Caco-2 (cell line): ENCODE measurements around the gene FTSJ1. TPM values are rescaled to one million over a fixed set of nuclear protein-coding genes. Genes with fewer than 3 reads are reported as not detected.

Experiments used
- BruUV-seq: library from RNA; stranded (reverse); fragments of 400-500 nt; replicated peaks from 2 replicates; lab custom pipeline; 2021; lab: Mats Ljungman, UMichigan
- CTCF ChIA-PET: fragments of 300-600 bp; sonication (Branson Sonifier 250); formaldehyde crosslinking; loops from one replicate; lab custom pipeline; 2022; ENCODE audit warnings: antibody characterized with exemption; lab: Charles Lee
- POLR2A ChIA-PET: fragments of 300-600 bp; sonication (Branson Sonifier 250); formaldehyde crosslinking; loops from one replicate; lab custom pipeline; 2022; ENCODE audit warnings: antibody characterized with exemption; lab: Charles Lee
- DNase-seq, 2 experiments: peaks; one replicate each; pipeline versions ENCODE4 v3.0.0 to v3.0.0-alpha.2; 2020 to 2022
- H3K27me3 ChIP-seq: replicated peaks from 2 replicates; pipeline ENCODE4 v1.6.0; 2011; ENCODE audit warnings: low read length; ENCODE audit not compliant: control insufficient read depth, insufficient read depth
- H3K36me3 ChIP-seq: 2 replicates; pipeline ENCODE4 v1.5.1; 2011; ENCODE audit warnings: low read length; ENCODE audit not compliant: control insufficient read depth, insufficient read depth
- H3K4me1 ChIP-seq: fragments of 250-450 bp; sonication (Bioruptor Pico); 2 replicates; pipeline ENCODE4 v1.5.1; 2020; ENCODE audit warnings: mild to moderate bottlenecking
- H3K4me3 ChIP-seq: 2 replicates; pipeline ENCODE4 v1.5.1; 2011; ENCODE audit warnings: low read depth, mild to moderate bottlenecking, control low read depth, low read length
- H3K9me3 ChIP-seq: fragments of 250-450 bp; sonication (Bioruptor Pico); 2 replicates; pipeline ENCODE4 v1.5.1; 2020; ENCODE audit warnings: mild to moderate bottlenecking, moderate library complexity
- H3K27ac Mint-ChIP-seq: one replicate; pipeline ENCODE4 v1.8.0; 2022; ENCODE audit warnings: mixed read lengths; ENCODE audit not compliant: unreplicated experiment
- H3K27me3 Mint-ChIP-seq: one replicate; pipeline ENCODE4 v1.8.0; 2022; ENCODE audit warnings: mixed read lengths; ENCODE audit not compliant: insufficient read depth, unreplicated experiment
- H3K36me3 Mint-ChIP-seq: one replicate; pipeline ENCODE4 v1.8.0; 2022; ENCODE audit warnings: mild to moderate bottlenecking, mixed read lengths; ENCODE audit not compliant: insufficient read depth, unreplicated experiment
- H3K4me1 Mint-ChIP-seq: one replicate; pipeline ENCODE4 v1.8.0; 2022; ENCODE audit warnings: low read depth, mixed read lengths; ENCODE audit not compliant: unreplicated experiment
- H3K4me3 Mint-ChIP-seq: one replicate; pipeline ENCODE4 v1.8.0; 2022; ENCODE audit warnings: mild to moderate bottlenecking, moderate library complexity, mixed read lengths; ENCODE audit not compliant: unreplicated experiment
- H3K9me3 Mint-ChIP-seq: one replicate; pipeline ENCODE4 v1.8.0; 2022; ENCODE audit warnings: mixed read lengths; ENCODE audit not compliant: unreplicated experiment
- CTCF ChIP-seq, 2 experiments: fragments of 200-600 bp in 1 of 2; IDR thresholded peaks; 1 replicate in 1 of 2; 2 replicates in 1 of 2; pipeline versions ENCODE4 v1.5.1 to v1.8.0; 2011 to 2022; ENCODE audit warnings: antibody characterized with exemption in 1 of 2, control low read depth in 1 of 2, inconsistent platforms in 1 of 2, low read depth in 1 of 2, low read length in 1 of 2, mild to moderate bottlenecking in 1 of 2, moderate library complexity in 1 of 2; ENCODE audit not compliant: insufficient read depth in 1 of 2, severe bottlenecking in 1 of 2, unreplicated experiment in 1 of 2
- intact Hi-C: fragments of 100-400 bp; cut with micrococcal nuclease; formaldehyde crosslinking; loops from one replicate; pipeline ENCODE4 v1.10.0; 2022; ENCODE audit not compliant: unreplicated experiment
- total RNA-seq: library from RNA; stranded (reverse); gene quantifications from 2 replicates; pipeline ENCODE4 v1.2.3, GENCODE V29; 2022

Gene FTSJ1
- total RNA-seq, 1 experiment from 2014 or later, result 41.1 TPM

GRCh38 chrX:48468693-48469691 lies 7.0 kb upstream of the FTSJ1 start:
- H3K27ac Mint-ChIP-seq, result no peak overlapping the region
- peak overlapping the region; percentile 39 for H3K4me3 Mint-ChIP-seq
- BruUV-seq, result no TSS peak

GRCh38 chrX:48470110-48470832 lies 5.7 kb upstream of the FTSJ1 start, which contains the start of gene SLC38A5:
SLC38A5 (minus strand) TSS chrX:48470260; CDS start chrX:48467924, 2,336 bp downstream.
- no peak for TF ChIP-seq CTCF (IDR thresholded peaks at IDR 0.05; ENCODE audit: insufficient read depth in 1 of 2, low read depth in 1 of 2, low read length in 1 of 2, severe bottlenecking in 1 of 2, unreplicated experiment in 1 of 2)
- peaks cover 7% of the 10 kb centered on the region for H3K4me1 ChIP-seq
- H3K9me3 Mint-ChIP-seq, result no peaks in the 10 kb centered on the region
- H3K27me3 ChIP-seq, result no peaks in the 10 kb centered on the region
- ChIA-PET POLR2A (no interaction called here), CTCF (no interaction called here)
- H3K9me3 ChIP-seq, result no peaks in the 10 kb centered on the region
- H3K4me1 Mint-ChIP-seq, result peaks cover 19% of the 10 kb centered on the region
- H3K4me3 ChIP-seq, result no peak within 1 kb of the TSS
- no peaks in the 10 kb centered on the region for H3K27me3 Mint-ChIP-seq
- BruUV-seq, result no TSS peak
- no peak within 1 kb of the TSS for H3K27ac Mint-ChIP-seq
- intact Hi-C loops, result no loop called here
- DNase-seq, result no peak
- H3K4me3 Mint-ChIP-seq, result peak within 1 kb of the TSS; percentile 39
- peaks cover 5% of the 10 kb centered on the region for H3K36me3 Mint-ChIP-seq
- H3K36me3 ChIP-seq, result no peaks in the 10 kb centered on the region

More at GRCh38 chrX:48468693-48469691, 7.0 kb upstream of the FTSJ1 start:
- POLR2A ChIA-PET, result no interaction called here
- no peaks in the 10 kb centered on the region for H3K9me3 Mint-ChIP-seq
- H3K4me1 ChIP-seq, result no peaks in the 10 kb centered on the region
- CTCF ChIA-PET, result no interaction called here
- H3K36me3 ChIP-seq, result no peaks in the 10 kb centered on the region
- peaks cover 19% of the 10 kb centered on the region for H3K4me1 Mint-ChIP-seq
- no peaks in the 10 kb centered on the region for H3K9me3 ChIP-seq
- H3K27me3 ChIP-seq, result no peaks in the 10 kb centered on the region
- no peak for TF ChIP-seq CTCF (IDR thresholded peaks at IDR 0.05; ENCODE audit: insufficient read depth in 1 of 2, low read depth in 1 of 2, low read length in 1 of 2, severe bottlenecking in 1 of 2, unreplicated experiment in 1 of 2)
- no peaks in the 10 kb centered on the region for H3K27me3 Mint-ChIP-seq
- no peak overlapping the region for H3K4me3 ChIP-seq
- intact Hi-C loops, result no loop called here
- H3K36me3 Mint-ChIP-seq, result peaks cover 5% of the 10 kb centered on the region
- DNase-seq, result no peak

- no peak overlapping the region for H3K4me3 Mint-ChIP-seq
- no peak overlapping the region for H3K27ac Mint-ChIP-seq
- Histone ChIP-seq H3K9me3 (no peaks in the 10 kb centered on the region), H3K36me3 (no peaks in the 10 kb centered on the region), H3K27me3 (no peaks in the 10 kb centered on the region), H3K4me1 (peaks cover 7% of the 10 kb centered on the region), H3K4me3 (no peak overlapping the region)
- TF ChIP-seq CTCF (IDR thresholded peaks at IDR 0.05; ENCODE audit: insufficient read depth in 1 of 2, low read depth in 1 of 2, low read length in 1 of 2, severe bottlenecking in 1 of 2, unreplicated experiment in 1 of 2), result no peak
- H3K9me3 Mint-ChIP-seq, result no peaks in the 10 kb centered on the region
- CTCF ChIA-PET, result no interaction called here
- BruUV-seq, result no TSS peak
- peaks cover 5% of the 10 kb centered on the region for H3K36me3 Mint-ChIP-seq
- POLR2A ChIA-PET, result no interaction called here
- intact Hi-C loops, result no loop called here
- peaks cover 19% of the 10 kb centered on the region for H3K4me1 Mint-ChIP-seq
- no peaks in the 10 kb centered on the region for H3K27me3 Mint-ChIP-seq
- DNase-seq, result no peak
Measured at GRCh38 chrX:48470833-48471118, 5.2 kb upstream of the FTSJ1 start.
